Panc1 (cell line): ENCODE results near the gene FOXD4.
"Not testable (repeated sequence)": the region's sequence is repeated elsewhere in the genome, so short reads cannot be mapped to it uniquely, and the experiment has no call there.

Source experiments
- POLR2AphosphoS5 ChIP-seq: IDR thresholded peaks from 2 replicates; pipeline ENCODE4 v1.6.1; 2012; ENCODE audit warnings: mild to moderate bottlenecking, low read depth, low read length, moderate library complexity
- SIN3A ChIP-seq: IDR thresholded peaks from 2 replicates; pipeline ENCODE4 v1.6.1; 2012; ENCODE audit warnings: low read depth, mild to moderate bottlenecking, low read length, moderate library complexity, borderline replicate concordance; ENCODE audit not compliant: insufficient read depth
- TCF7L2 ChIP-seq: IDR thresholded peaks from 2 replicates; pipeline ENCODE4 v1.6.1; 2011; ENCODE audit warnings: mild to moderate bottlenecking, low read depth, low read length, inconsistent platforms
- TF ChIP-seq, protein P1 (sequence below): fragments of 450-650 bp; IDR thresholded peaks from 2 replicates; pipeline ENCODE4 v1.5.1; 2017; ENCODE audit warnings: mild to moderate bottlenecking
- TF ChIP-seq, protein P2 (sequence below), 2 experiments: IDR thresholded peaks; 2 replicates each; pipeline ENCODE4 v1.6.1; 2011 to 2012; ENCODE audit warnings: low read depth in 2 of 2, control low read depth in 1 of 2, low read length in 1 of 2, mild to moderate bottlenecking in 1 of 2, moderate library complexity in 1 of 2; ENCODE audit not compliant: insufficient read depth in 1 of 2

DNA sequence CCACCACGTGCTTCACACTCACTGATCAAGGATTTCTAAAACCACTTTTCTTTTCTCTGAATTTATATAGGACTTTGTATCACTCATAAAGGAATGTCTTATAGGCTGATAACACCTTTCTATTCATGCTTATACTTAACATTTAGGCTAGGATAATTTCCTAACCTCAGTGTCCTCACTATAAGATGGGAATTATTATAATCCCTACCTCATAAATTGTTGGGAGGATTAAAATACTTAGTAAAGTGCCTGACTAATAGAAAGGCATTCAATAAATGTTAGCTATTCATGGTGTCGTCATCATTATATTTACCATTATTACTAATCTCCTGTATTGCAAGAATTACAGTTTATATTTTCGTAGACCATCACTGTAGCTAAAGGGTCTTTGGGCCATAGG lies 41.8 kb downstream of the FOXD4 start:
- TF ChIP-seq, protein P1, sequence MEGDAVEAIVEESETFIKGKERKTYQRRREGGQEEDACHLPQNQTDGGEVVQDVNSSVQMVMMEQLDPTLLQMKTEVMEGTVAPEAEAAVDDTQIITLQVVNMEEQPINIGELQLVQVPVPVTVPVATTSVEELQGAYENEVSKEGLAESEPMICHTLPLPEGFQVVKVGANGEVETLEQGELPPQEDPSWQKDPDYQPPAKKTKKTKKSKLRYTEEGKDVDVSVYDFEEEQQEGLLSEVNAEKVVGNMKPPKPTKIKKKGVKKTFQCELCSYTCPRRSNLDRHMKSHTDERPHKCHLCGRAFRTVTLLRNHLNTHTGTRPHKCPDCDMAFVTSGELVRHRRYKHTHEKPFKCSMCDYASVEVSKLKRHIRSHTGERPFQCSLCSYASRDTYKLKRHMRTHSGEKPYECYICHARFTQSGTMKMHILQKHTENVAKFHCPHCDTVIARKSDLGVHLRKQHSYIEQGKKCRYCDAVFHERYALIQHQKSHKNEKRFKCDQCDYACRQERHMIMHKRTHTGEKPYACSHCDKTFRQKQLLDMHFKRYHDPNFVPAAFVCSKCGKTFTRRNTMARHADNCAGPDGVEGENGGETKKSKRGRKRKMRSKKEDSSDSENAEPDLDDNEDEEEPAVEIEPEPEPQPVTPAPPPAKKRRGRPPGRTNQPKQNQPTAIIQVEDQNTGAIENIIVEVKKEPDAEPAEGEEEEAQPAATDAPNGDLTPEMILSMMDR, result not testable (repeated sequence)
- TF ChIP-seq POLR2AphosphoS5, TCF7L2, SIN3A: not testable (repeated sequence)
- TF ChIP-seq, protein P2, sequence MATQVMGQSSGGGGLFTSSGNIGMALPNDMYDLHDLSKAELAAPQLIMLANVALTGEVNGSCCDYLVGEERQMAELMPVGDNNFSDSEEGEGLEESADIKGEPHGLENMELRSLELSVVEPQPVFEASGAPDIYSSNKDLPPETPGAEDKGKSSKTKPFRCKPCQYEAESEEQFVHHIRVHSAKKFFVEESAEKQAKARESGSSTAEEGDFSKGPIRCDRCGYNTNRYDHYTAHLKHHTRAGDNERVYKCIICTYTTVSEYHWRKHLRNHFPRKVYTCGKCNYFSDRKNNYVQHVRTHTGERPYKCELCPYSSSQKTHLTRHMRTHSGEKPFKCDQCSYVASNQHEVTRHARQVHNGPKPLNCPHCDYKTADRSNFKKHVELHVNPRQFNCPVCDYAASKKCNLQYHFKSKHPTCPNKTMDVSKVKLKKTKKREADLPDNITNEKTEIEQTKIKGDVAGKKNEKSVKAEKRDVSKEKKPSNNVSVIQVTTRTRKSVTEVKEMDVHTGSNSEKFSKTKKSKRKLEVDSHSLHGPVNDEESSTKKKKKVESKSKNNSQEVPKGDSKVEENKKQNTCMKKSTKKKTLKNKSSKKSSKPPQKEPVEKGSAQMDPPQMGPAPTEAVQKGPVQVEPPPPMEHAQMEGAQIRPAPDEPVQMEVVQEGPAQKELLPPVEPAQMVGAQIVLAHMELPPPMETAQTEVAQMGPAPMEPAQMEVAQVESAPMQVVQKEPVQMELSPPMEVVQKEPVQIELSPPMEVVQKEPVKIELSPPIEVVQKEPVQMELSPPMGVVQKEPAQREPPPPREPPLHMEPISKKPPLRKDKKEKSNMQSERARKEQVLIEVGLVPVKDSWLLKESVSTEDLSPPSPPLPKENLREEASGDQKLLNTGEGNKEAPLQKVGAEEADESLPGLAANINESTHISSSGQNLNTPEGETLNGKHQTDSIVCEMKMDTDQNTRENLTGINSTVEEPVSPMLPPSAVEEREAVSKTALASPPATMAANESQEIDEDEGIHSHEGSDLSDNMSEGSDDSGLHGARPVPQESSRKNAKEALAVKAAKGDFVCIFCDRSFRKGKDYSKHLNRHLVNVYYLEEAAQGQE (IDR thresholded peaks at IDR 0.05; ENCODE audit: insufficient read depth in 1 of 2, low read depth in 2 of 2, low read length in 1 of 2), result not testable (repeated sequence)
